HEK293T (cell line): ENCODE data around the gene FAHD2B.
"Not testable (repeated sequence)": the region's sequence is repeated elsewhere in the genome, so short reads cannot be mapped to it uniquely, and the experiment has no call there.

Experiments
- BHLHE40 ChIP-seq: fragments of 450-650 bp; IDR thresholded peaks from 2 replicates; pipeline ENCODE4 v1.6.1; 2016; ENCODE audit warnings: mild to moderate bottlenecking, moderate library complexity, borderline replicate concordance
- ELF4 ChIP-seq: fragments of 450-650 bp; IDR thresholded peaks from 2 replicates; pipeline ENCODE4 v1.6.1; 2017; ENCODE audit warnings: antibody characterized with exemption
- FOXA1 ChIP-seq: fragments of 450-650 bp; IDR thresholded peaks from 2 replicates; pipeline ENCODE4 v1.6.1; 2016; ENCODE audit warnings: mild to moderate bottlenecking
- FOXK2 ChIP-seq: fragments of 450-650 bp; IDR thresholded peaks from 2 replicates; pipeline ENCODE4 v1.6.1; 2016; ENCODE audit warnings: mild to moderate bottlenecking
- FOXM1 ChIP-seq: fragments of 450-650 bp; IDR thresholded peaks from 2 replicates; pipeline ENCODE4 v1.6.1; 2017; ENCODE audit warnings: mild to moderate bottlenecking, borderline replicate concordance
- HDGF ChIP-seq: fragments of 450-650 bp; IDR thresholded peaks from 2 replicates; pipeline ENCODE4 v1.6.1; 2017; ENCODE audit warnings: antibody characterized with exemption, borderline replicate concordance
- L3MBTL2 ChIP-seq: fragments of 450-650 bp; conservative IDR thresholded peaks from 2 replicates; pipeline ENCODE4 v1.6.1; 2016; ENCODE audit warnings: mild to moderate bottlenecking
- LEF1 ChIP-seq: fragments of 450-650 bp; IDR thresholded peaks from 2 replicates; pipeline ENCODE4 v1.6.1; 2017; ENCODE audit warnings: mild to moderate bottlenecking, borderline replicate concordance
- NFRKB ChIP-seq: fragments of 450-650 bp; IDR thresholded peaks from 2 replicates; pipeline ENCODE4 v1.6.1; 2016; ENCODE audit warnings: mild to moderate bottlenecking, moderate library complexity
- PKNOX1 ChIP-seq: fragments of 450-650 bp; IDR thresholded peaks from 2 replicates; pipeline ENCODE4 v1.6.1; 2016
- SP1 ChIP-seq: fragments of 450-650 bp; IDR thresholded peaks from 2 replicates; pipeline ENCODE4 v1.6.1; 2017
- SUZ12 ChIP-seq: fragments of 450-650 bp; IDR thresholded peaks from 2 replicates; pipeline ENCODE4 v1.6.1; 2016; ENCODE audit warnings: mild to moderate bottlenecking
- TARDBP ChIP-seq: fragments of 450-650 bp; IDR thresholded peaks from 2 replicates; pipeline ENCODE4 v1.6.1; 2016

- TF ChIP-seq BHLHE40, FOXA1, LEF1, HDGF, ELF4, SP1, PKNOX1, FOXK2, L3MBTL2, SUZ12, FOXM1, NFRKB, TARDBP: not testable (repeated sequence)
These were observed 13.8 kb downstream of the FAHD2B start for GRCh38 chr2:97080855-97081254.
